HEK293T (cell line): ENCODE results near the gene GLTP.

Experiments
- ARNT ChIP-seq: fragments of 450-650 bp; IDR thresholded peaks from 2 replicates; pipeline ENCODE4 v1.6.1; 2017; ENCODE audit warnings: mild to moderate bottlenecking
- BHLHE40 ChIP-seq: fragments of 450-650 bp; IDR thresholded peaks from 2 replicates; pipeline ENCODE4 v1.6.1; 2016; ENCODE audit warnings: mild to moderate bottlenecking, moderate library complexity, borderline replicate concordance
- LEF1 ChIP-seq: fragments of 450-650 bp; IDR thresholded peaks from 2 replicates; pipeline ENCODE4 v1.6.1; 2017; ENCODE audit warnings: mild to moderate bottlenecking, borderline replicate concordance
- NFRKB ChIP-seq: fragments of 450-650 bp; IDR thresholded peaks from 2 replicates; pipeline ENCODE4 v1.6.1; 2016; ENCODE audit warnings: mild to moderate bottlenecking, moderate library complexity
- SP1 ChIP-seq: fragments of 450-650 bp; IDR thresholded peaks from 2 replicates; pipeline ENCODE4 v1.6.1; 2017
- SUZ12 ChIP-seq: fragments of 450-650 bp; IDR thresholded peaks from 2 replicates; pipeline ENCODE4 v1.6.1; 2016; ENCODE audit warnings: mild to moderate bottlenecking
- TARDBP ChIP-seq: fragments of 450-650 bp; IDR thresholded peaks from 2 replicates; pipeline ENCODE4 v1.6.1; 2016

- TF ChIP-seq SP1, result no peak
- no peak for TF ChIP-seq BHLHE40
- no peak for TF ChIP-seq SUZ12
- TF ChIP-seq NFRKB, result no peak
- no peak for TF ChIP-seq TARDBP
- TF ChIP-seq LEF1, result no peak
- TF ChIP-seq ARNT, result no peak
Observed at GRCh38 chr12:109814600-109815150, 65.7 kb downstream of the GLTP start.
